Ovary (tissue), 3 donors: ENCODE results near the gene PRICKLE3.

Source experiments
- CTCF ChIP-seq, 3 donors: fragments of 450-650 bp in 2 of 3; fragments of 200-600 bp in 1 of 3; IDR thresholded peaks; one replicate each; pipeline versions ENCODE4 v1.5.1 to v1.8.0; 2016 to 2022; ENCODE audit warnings: antibody characterized with exemption in 3 of 3, mild to moderate bottlenecking in 1 of 3
- EP300 ChIP-seq: sonication (generic); formaldehyde crosslinking; IDR thresholded peaks from one replicate; pipeline ENCODE4 v1.6.1; 2017; ENCODE audit warnings: antibody characterized with exemption
- donor health status: DM: no; HTN: no; CAD: no.

GRCh38 chrX:49202022-49202421, 15.8 kb upstream of the PRICKLE3 start:
- no peak for TF ChIP-seq CTCF (IDR thresholded peaks at IDR 0.05)
- TF ChIP-seq EP300 = no peak
